Tibial nerve (tissue), 4 donors: ENCODE results near the gene SKAP1. TPM values are rescaled to one million over a fixed set of nuclear protein-coding genes. Genes with fewer than 3 reads are reported as not detected.

ENCODE experiments used
- DNase-seq, 2 donors: peaks; one replicate each; pipeline ENCODE4 v3.0.0-alpha.2; 2019; ENCODE audit warnings: low spot score in 2 of 2
- H3K27ac ChIP-seq, 4 donors: fragments of 200-600 bp; sonication (generic) in 3 of 4; one replicate each; pipeline ENCODE4 v1.5.1; 2017 to 2019; ENCODE audit warnings: mild to moderate bottlenecking in 1 of 4
- H3K27me3 ChIP-seq, 2 donors: fragments of 200-600 bp; sonication (generic) in 1 of 2; one replicate each; pipeline versions ENCODE4 v1.5.1 to v1.6.0; 2017 to 2019
- H3K36me3 ChIP-seq, 3 donors: fragments of 200-600 bp; sonication (generic); one replicate each; pipeline ENCODE4 v1.5.1; 2018 to 2019
- H3K4me1 ChIP-seq, 4 donors: fragments of 200-600 bp; sonication (generic) in 3 of 4; one replicate each; pipeline ENCODE4 v1.5.1; 2017 to 2019
- H3K4me3 ChIP-seq, 4 donors: fragments of 200-600 bp; sonication (generic) in 3 of 4; one replicate each; pipeline ENCODE4 v1.5.1; 2017 to 2019; ENCODE audit warnings: mild to moderate bottlenecking in 1 of 4, moderate library complexity in 1 of 4
- H3K9me3 ChIP-seq, 4 donors: fragments of 200-600 bp; sonication (generic) in 3 of 4; one replicate each; pipeline ENCODE4 v1.5.1; 2017 to 2019
- EP300 ChIP-seq, 2 donors: sonication (generic); formaldehyde crosslinking; IDR thresholded peaks; one replicate each; pipeline ENCODE4 v1.6.1; 2017; ENCODE audit warnings: antibody characterized with exemption in 2 of 2, mild to moderate bottlenecking in 1 of 2
- POLR2A ChIP-seq, 2 donors: fragments of 450-650 bp; IDR thresholded peaks; one replicate each; pipeline ENCODE4 v1.6.1; 2017; ENCODE audit warnings: antibody characterized with exemption in 2 of 2, mild to moderate bottlenecking in 2 of 2, moderate library complexity in 2 of 2
- WGBS, 2 donors: methylation state at CpG; one replicate each; pipeline ENCODE4 v1.1.5; 2018; 5-methylcytosine and 5-hydroxymethylcytosine counted together
- total RNA-seq, 4 donors: library from RNA; depleted of rRNA; stranded (reverse); fragments of >200 nt; gene quantifications; one replicate each; pipeline ENCODE4 v1.1.0, GENCODE V29; 2016
- TF ChIP-seq, protein P1 (sequence below), 5 experiments: fragments of 200-600 bp in 3 of 5; fragments of 450-650 bp in 2 of 5; sonication (generic) in 3 of 5; IDR thresholded peaks; one replicate each; pipeline ENCODE4 v1.5.1; 2016 to 2019; ENCODE audit warnings: antibody characterized with exemption in 5 of 5, mild to moderate bottlenecking in 3 of 5, moderate library complexity in 2 of 5

Gene SKAP1
- total RNA-seq, 4 donors from 2014 or later = 0.59 to 2.0 (median 1.3) TPM

DNA sequence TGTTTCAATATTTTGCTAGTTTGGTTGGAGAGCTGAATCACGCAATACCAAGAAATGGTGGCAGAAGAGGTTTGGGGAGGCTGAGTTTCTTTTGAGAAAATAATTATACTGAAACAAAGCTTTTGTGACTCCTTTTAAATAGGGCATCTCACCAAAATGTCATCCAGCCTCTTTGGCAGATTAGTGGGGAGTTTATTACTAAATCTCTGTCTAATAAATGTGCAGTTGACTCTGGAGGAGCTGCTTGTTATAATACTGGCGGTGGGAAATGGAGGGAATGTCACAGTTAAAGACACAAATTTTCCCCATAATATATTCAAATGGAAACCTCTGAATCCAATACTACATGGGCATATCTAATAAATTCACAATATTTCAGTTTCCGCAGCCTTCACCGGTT lies 277.7 kb downstream of the SKAP1 start:
- Histone ChIP-seq H3K36me3 (no peaks in the 10 kb centered on the region), H3K4me1 (no peaks in the 10 kb centered on the region), H3K4me3 (no peak overlapping the region), H3K27me3 (peaks cover 0 to 84% of the 10 kb centered on the region in 2 donors), H3K27ac (no peak overlapping the region), H3K9me3 (no peaks in the 10 kb centered on the region)
- DNase-seq = no peak
- TF ChIP-seq POLR2A (IDR thresholded peaks at IDR 0.05) (no peak), EP300 (IDR thresholded peaks at IDR 0.05) (no peak)
- TF ChIP-seq, protein P1, sequence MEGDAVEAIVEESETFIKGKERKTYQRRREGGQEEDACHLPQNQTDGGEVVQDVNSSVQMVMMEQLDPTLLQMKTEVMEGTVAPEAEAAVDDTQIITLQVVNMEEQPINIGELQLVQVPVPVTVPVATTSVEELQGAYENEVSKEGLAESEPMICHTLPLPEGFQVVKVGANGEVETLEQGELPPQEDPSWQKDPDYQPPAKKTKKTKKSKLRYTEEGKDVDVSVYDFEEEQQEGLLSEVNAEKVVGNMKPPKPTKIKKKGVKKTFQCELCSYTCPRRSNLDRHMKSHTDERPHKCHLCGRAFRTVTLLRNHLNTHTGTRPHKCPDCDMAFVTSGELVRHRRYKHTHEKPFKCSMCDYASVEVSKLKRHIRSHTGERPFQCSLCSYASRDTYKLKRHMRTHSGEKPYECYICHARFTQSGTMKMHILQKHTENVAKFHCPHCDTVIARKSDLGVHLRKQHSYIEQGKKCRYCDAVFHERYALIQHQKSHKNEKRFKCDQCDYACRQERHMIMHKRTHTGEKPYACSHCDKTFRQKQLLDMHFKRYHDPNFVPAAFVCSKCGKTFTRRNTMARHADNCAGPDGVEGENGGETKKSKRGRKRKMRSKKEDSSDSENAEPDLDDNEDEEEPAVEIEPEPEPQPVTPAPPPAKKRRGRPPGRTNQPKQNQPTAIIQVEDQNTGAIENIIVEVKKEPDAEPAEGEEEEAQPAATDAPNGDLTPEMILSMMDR (IDR thresholded peaks at IDR 0.05) = no peak
- WGBS, 2 donors = 65 to 70% methylated on average over 4 of the region's 4 CpGs

DNA sequence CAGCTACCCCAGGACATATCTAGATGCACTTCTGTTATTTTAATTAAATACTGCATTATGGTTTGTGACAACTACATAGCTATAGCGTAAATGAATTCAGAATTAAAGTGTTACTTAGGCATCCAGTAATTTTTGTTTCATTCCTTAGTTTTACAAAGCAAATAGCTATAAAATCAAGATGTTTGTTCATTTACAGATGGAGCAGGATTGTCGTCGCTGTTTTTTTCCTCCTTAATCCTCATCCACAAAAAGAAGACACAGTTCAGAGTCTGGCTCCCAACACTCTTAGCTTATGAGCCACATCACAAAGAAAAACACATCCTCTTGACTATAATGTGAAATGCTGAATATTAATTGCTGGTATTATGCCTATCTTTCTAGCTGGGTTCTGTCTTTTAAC lies 278.8 kb downstream of the SKAP1 start:
- Histone ChIP-seq H3K4me1 (no peaks in the 10 kb centered on the region), H3K36me3 (no peaks in the 10 kb centered on the region), H3K27ac (no peak overlapping the region), H3K4me3 (no peak overlapping the region), H3K9me3 (no peaks in the 10 kb centered on the region), H3K27me3 (peaks cover 0 to 82% of the 10 kb centered on the region in 2 donors)
- WGBS, 2 donors = 63 to 76% methylated on average over 3 of the region's 3 CpGs
- no peak for DNase-seq
- TF ChIP-seq POLR2A (IDR thresholded peaks at IDR 0.05) = no peak
- no peak for TF ChIP-seq EP300 (IDR thresholded peaks at IDR 0.05)
- TF ChIP-seq, protein P1 (IDR thresholded peaks at IDR 0.05) = no peak

DNA sequence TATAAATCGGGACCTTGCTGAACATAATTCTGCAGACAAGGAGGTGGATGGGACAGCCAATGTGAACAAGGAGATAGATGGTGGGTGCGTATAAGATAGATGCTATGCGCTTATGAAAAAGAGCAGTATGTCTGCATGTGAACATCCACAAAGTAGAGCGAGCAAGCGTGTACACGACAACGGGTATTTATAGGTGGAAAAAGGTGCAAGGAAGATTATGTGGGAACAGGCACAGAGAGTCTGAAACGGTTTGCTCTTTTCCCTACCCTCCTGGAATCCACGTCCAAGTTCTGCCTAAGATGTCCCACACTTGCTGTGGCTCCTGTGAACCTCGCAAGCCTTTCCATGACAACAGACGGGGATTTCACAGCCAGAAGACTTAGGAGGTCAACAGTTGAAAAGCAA lies 279.4 kb downstream of the SKAP1 start:
- TF ChIP-seq, protein P1 (IDR thresholded peaks at IDR 0.05) = no peak
- TF ChIP-seq EP300 (IDR thresholded peaks at IDR 0.05) (no peak), POLR2A (IDR thresholded peaks at IDR 0.05) (no peak)
- no peak for DNase-seq
- H3K4me3 ChIP-seq = no peak overlapping the region
- H3K27ac ChIP-seq = no peak overlapping the region
- H3K27me3 ChIP-seq = peaks cover 0 to 76% of the 10 kb centered on the region in 2 donors
- H3K4me1 ChIP-seq = no peaks in the 10 kb centered on the region
- 57 to 59% methylated on average over 11 of the region's 11 CpGs for WGBS, 2 donors
- H3K9me3 ChIP-seq = no peaks in the 10 kb centered on the region
- no peaks in the 10 kb centered on the region for H3K36me3 ChIP-seq

DNA sequence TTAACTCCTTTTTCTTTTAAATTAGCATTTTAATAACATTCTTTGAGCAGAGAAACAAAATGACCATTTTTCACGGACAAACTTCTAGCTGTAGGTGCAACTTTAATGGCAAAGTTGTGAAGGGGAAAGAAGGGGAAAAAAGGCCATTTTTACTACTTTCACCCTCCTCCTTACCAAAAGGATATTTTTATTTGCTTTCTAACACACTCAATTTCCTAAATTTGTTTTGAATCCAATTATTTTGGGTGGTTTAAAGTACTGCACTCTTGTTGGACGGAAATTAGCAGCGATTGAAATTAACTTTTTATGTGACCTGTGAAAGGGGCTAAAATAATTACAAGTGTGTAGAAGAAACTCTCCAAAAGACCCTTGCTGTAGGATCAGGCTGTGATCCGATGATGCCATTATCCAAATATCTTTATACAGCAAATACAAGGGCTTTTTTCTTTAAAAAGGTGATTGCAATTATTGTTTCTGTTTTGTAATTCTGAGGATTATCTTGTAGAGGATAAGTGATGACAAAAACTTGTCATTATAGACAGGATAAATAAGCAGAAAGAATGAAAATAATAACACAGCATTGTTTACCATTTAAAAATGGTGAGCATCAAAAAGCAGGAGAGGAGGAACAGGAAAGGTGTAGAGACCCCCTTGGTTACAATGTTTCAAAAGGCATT lies 280.1 kb downstream of the SKAP1 start:
- no peaks in the 10 kb centered on the region for H3K9me3 ChIP-seq
- peaks cover 0 to 69% of the 10 kb centered on the region in 2 donors for H3K27me3 ChIP-seq
- WGBS, 2 donors = 55 to 63% methylated on average over 4 of the region's 4 CpGs
- H3K27ac ChIP-seq = no peak overlapping the region
- TF ChIP-seq POLR2A (IDR thresholded peaks at IDR 0.05) (no peak), EP300 (IDR thresholded peaks at IDR 0.05) (no peak)
- TF ChIP-seq, protein P1 (IDR thresholded peaks at IDR 0.05) = no peak
- no peaks in the 10 kb centered on the region for H3K36me3 ChIP-seq
- no peaks in the 10 kb centered on the region for H3K4me1 ChIP-seq
- no peak for DNase-seq
- no peak overlapping the region for H3K4me3 ChIP-seq

DNA sequence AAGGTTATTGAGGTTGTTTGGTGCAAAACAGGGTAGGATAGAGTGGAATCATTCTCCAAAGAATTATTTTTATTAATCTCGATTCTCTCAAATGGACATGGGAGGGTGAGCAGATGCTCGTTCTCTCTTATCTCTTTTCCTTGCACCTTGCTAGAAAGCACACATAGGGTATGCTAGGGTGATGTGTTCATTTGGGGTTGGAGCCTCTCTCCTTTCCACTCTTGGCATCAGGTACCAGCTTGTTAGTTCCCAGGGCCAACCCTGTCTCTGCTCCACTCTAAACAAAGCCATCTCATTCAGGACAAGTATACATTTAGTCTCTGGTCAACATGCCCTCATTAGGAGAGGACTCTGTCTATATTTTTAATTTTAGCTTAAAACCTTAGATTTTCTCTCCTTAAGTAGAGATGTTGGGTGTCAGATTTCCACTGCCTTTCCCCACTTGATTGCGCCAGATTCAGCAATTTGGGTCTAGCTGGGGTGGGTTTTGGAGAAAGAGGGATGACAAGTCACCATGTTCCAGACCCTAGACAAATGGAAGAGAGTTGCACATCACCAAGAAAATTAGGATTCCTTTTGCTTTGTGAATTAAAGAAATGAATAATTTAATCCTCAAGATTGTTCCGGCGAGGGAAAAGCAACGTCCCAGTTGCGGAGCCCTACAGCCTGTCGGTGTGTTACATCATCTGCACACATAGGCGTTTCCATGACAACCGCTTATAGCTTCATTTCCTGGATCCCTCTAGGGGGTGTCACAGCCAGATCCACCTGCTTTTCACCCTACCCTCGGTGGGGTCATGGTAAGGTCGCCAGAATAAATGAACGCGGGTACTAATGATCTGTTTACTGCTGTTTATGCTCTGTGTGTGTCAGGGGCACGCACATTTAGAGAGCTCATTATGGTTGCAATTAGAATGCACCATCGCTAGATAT lies 280.9 kb downstream of the SKAP1 start:
- Histone ChIP-seq H3K27me3 (peaks cover 0 to 63% of the 10 kb centered on the region in 2 donors), H3K36me3 (no peaks in the 10 kb centered on the region), H3K9me3 (no peaks in the 10 kb centered on the region), H3K27ac (no peak overlapping the region), H3K4me3 (no peak overlapping the region), H3K4me1 (no peaks in the 10 kb centered on the region)
- 36 to 37% methylated on average over 16 of the region's 16 CpGs for WGBS, 2 donors
- no peak for DNase-seq
- TF ChIP-seq EP300 (IDR thresholded peaks at IDR 0.05) (no peak), POLR2A (IDR thresholded peaks at IDR 0.05) (no peak)
- TF ChIP-seq, protein P1 (IDR thresholded peaks at IDR 0.05) = no peak
